Measurements from ENCODE around the gene HLA-DOB. TPM values are rescaled to one million over a fixed set of nuclear protein-coding genes. Genes with fewer than 3 reads are reported as not detected.

The HLA-DOB gene
- total RNA-seq, 1 donor from 2014 or later = not detected

GRCh38 chr6:32803416-32803815 lies 13.4 kb downstream of the HLA-DOB start:
- H3K36me3 ChIP-seq (ENCODE audit: control insufficient read depth, insufficient read depth, low read length) = no peaks in the 10 kb centered on the region
- H3K27me3 ChIP-seq (ENCODE audit: control insufficient read depth, insufficient read depth, low read length) = peaks cover 4% of the 10 kb centered on the region
- TF ChIP-seq CTCF (IDR thresholded peaks at IDR 0.05; ENCODE audit: insufficient read depth, low read length, poor library complexity, severe bottlenecking) = no peak

DNA sequence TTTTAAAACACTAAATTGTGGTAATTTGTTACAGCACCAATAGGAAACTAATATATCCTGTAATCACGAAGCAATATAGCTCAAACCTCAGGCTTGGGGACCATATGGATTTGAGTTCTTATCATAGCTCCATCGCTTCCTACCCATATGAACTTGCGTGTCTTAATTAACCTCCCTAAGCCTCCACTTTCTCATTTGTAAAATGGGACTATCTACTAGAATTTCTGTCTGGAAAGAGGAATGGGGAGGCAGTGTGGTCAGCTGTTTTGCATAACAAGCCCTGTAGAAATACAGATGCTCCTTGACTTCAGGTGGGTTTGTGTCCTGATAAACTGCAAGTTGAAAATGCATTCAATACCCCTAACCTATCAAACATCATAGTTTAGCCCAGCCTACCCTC lies 17.1 kb downstream of the HLA-DOB start:
- Histone ChIP-seq H3K4me3 (ENCODE audit: low read depth, low read length) (no peak overlapping the region), H3K36me3 (ENCODE audit: control insufficient read depth, insufficient read depth, low read length) (no peaks in the 10 kb centered on the region), H3K27me3 (ENCODE audit: control insufficient read depth, insufficient read depth, low read length) (peaks cover 8% of the 10 kb centered on the region)
- TF ChIP-seq CTCF (IDR thresholded peaks at IDR 0.05; ENCODE audit: insufficient read depth, low read length, poor library complexity, severe bottlenecking) = no peak
- DNase-seq (ENCODE audit: low read depth) = no peak

More at GRCh38 chr6:32803416-32803815, 13.4 kb downstream of the HLA-DOB start:
- DNase-seq (ENCODE audit: low read depth) = no peak
- no peak overlapping the region for H3K4me3 ChIP-seq (ENCODE audit: low read depth, low read length)

- Histone ChIP-seq H3K36me3 (ENCODE audit: control insufficient read depth, insufficient read depth, low read length) (no peaks in the 10 kb centered on the region), H3K4me3 (ENCODE audit: low read depth, low read length) (no peak overlapping the region), H3K27me3 (ENCODE audit: control insufficient read depth, insufficient read depth, low read length) (peaks cover 11% of the 10 kb centered on the region)
- TF ChIP-seq CTCF (IDR thresholded peaks at IDR 0.05; ENCODE audit: insufficient read depth, low read length, poor library complexity, severe bottlenecking) = no peak
- no peak for DNase-seq (ENCODE audit: low read depth)
Observed at GRCh38 chr6:32799168-32799567, 17.6 kb downstream of the HLA-DOB start.

- peak; percentile 71 for TF ChIP-seq CTCF (IDR thresholded peaks at IDR 0.05; ENCODE audit: insufficient read depth, low read length, poor library complexity, severe bottlenecking)
- Histone ChIP-seq H3K27me3 (ENCODE audit: control insufficient read depth, insufficient read depth, low read length) (peaks cover 13% of the 10 kb centered on the region), H3K36me3 (ENCODE audit: control insufficient read depth, insufficient read depth, low read length) (no peaks in the 10 kb centered on the region), H3K4me3 (ENCODE audit: low read depth, low read length) (peak overlapping the region; percentile 8)
- DNase-seq (ENCODE audit: low read depth) = no peak
Observed at GRCh38 chr6:32796848-32797776, 19.7 kb downstream of the HLA-DOB start.

DNA sequence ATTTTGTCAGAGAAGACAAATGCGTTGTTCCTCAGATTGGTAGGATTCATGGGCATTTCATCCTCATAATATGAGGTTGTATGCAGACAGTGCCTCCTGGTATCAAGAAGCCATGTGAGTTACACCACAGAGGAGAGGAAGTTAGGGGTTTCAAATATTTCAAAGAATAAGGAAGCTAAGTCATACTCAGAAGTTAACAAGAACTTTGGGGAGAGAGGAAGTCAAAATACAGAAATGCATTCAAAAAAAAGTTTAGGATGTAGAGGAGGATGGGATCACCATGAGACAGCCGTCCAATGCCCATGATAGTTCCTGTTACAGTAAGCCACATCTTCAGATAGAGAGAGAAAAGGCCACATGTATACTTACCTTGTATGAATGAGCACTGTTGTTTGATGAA lies 22.3 kb downstream of the HLA-DOB start:
- no peak overlapping the region for H3K4me3 ChIP-seq (ENCODE audit: low read depth, low read length)
- no peaks in the 10 kb centered on the region for H3K36me3 ChIP-seq (ENCODE audit: control insufficient read depth, insufficient read depth, low read length)
- TF ChIP-seq CTCF (IDR thresholded peaks at IDR 0.05; ENCODE audit: insufficient read depth, low read length, poor library complexity, severe bottlenecking) = no peak
- DNase-seq (ENCODE audit: low read depth) = no peak
- peaks cover 12% of the 10 kb centered on the region for H3K27me3 ChIP-seq (ENCODE audit: control insufficient read depth, insufficient read depth, low read length)

Data from kidney epithelial cell (primary cell).